NCI-H2227 (cell line): Measurements from ENCODE around the gene PDE3B.
A peak's percentile ranks its signal among the peaks of the same experiment; 100 is the strongest.

Experiments
- DNase-seq: peaks from one replicate; lab custom pipeline; 2025; ENCODE audit not compliant: unreplicated experiment; lab: John Stamatoyannopoulos, UW

Gene PDE3B

DNA sequence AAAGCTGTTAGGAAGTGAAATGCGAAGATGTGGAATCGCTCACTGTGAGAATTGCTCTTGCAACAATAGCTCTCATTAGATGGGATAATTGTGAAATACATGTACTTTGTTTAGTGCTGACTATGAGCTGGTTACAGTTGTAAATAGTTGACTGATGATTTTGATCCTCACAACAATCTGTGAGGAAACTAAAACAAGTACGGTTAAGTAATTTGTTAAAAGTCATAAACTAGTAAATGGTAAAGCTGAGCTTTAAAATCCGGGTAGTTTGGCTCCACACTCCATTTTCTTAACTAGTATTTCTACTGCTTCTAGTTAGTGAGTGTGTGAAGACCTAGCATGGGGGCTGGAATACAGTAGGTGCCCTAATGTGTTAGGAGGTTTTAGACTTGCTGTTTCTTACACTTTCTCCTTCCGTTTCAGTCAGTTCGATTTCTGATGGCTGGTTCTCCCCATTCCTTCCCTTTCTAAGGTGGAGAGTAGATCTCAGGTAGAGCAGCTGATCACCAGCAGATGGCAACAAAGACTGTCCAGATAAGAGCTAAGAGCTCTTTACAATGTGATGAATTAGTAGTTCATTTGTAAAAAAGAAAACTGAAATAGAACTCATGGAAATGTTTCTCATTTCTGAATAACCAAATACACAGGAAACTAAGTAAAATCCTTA is 264.7 kb downstream of the PDE3B start:
- DNase-seq: peak; percentile 43

DNA sequence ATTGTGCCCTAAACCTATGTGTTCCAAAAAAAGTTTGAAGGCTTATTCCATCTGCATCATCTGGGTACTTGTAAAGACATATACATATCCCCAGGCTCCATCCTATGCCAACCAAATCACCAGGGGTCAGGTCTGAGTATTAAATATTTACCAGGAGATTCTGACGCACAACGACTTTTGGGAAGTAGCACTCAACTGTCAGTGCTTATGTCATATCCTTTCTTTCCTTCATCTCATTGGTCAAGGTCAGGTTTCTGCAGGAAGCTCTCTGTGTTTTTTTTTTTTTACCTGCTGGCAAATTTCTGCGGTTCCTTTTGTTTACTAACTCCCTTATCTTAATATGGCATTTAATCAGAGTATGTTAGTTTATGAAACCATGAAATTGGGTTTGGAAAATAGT is 270.9 kb downstream of the PDE3B start:
- no peak for DNase-seq

DNA sequence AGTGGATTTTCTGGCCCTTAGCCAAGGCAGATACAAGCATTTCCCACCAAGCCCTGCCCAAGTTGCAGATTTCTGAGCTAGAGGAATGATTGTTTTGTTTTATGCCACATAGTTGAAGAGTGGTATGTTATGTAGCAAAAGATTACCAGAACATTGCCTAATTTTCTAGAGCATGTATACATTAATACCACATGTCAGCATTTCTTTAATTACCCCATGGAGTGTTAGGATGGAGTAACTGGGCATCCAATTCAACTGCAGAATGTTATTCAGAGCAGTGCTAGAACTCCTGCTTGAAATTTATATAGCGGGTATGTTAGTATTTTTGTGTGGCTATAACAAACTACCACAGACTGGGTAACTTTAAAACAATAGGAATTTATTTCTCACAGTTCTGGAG is 272.8 kb downstream of the PDE3B start:
- DNase-seq: no peak
